Right cardiac atrium (tissue), 5 donors: ENCODE data around the gene PLA2R1. TPM values are rescaled to one million over a fixed set of nuclear protein-coding genes. Genes with fewer than 3 reads are reported as not detected.

ENCODE experiments used
- ATAC-seq, 2 donors: fragments of 200-7000 bp; cut with Tn5 transposase; one replicate each; pipeline versions ENCODE4 v1.8.0 to v1.9.1; 2020; ENCODE audit warnings: moderate library complexity in 2 of 2, mild to moderate bottlenecking in 1 of 2
- DNase-seq, 3 donors: peaks; one replicate each; pipeline ENCODE4 v3.0.0-alpha.2; 2020
- H3K27ac ChIP-seq: one replicate; pipeline ENCODE4 v1.5.1; 2013; ENCODE audit warnings: mild to moderate bottlenecking, low read length, control low read depth, moderate library complexity
- H3K27me3 ChIP-seq: one replicate; pipeline ENCODE4 v1.6.1; 2013; ENCODE audit not compliant: control insufficient read depth, insufficient read depth
- H3K4me1 ChIP-seq: one replicate; pipeline ENCODE4 v1.6.1; 2013; ENCODE audit warnings: low read length; ENCODE audit not compliant: control insufficient read depth, insufficient read depth
- H3K4me3 ChIP-seq: one replicate; pipeline ENCODE4 v1.5.1; 2013; ENCODE audit warnings: low read length, control low read depth
- H3K9me3 ChIP-seq: one replicate; pipeline ENCODE4 v1.6.1; 2013; ENCODE audit warnings: low read length; ENCODE audit not compliant: control insufficient read depth
- WGBS: extraction: QIAGEN DNeasy Blood & Tissue Kit; methylation state at CpG from one replicate; pipeline ENCODE4 v1.1.7; 2013; 5-methylcytosine and 5-hydroxymethylcytosine counted together
- intact Hi-C, 4 donors: fragments of 100-400 bp; cut with DNase I; formaldehyde crosslinking; loops; one replicate each; pipeline versions ENCODE4 v1.11.0 to v1.14.0; 2022 to 2023
- polyA plus RNA-seq: library from polyadenylated mRNA; stranded (reverse); fragments of 200-250 nt; gene quantifications from one replicate; pipeline ENCODE4 v1.2.3, GENCODE V29; 2013
- total RNA-seq, 4 donors: library from RNA; stranded (reverse); fragmentation: NEBNext Ultra II Directional; extraction: Animal tissue kit (Norgen Biotek cat#: 25700); gene quantifications; one replicate each; pipeline ENCODE4 v1.2.1, GENCODE V29; 2021
- donor health status: healthy with polysubstance abuse.
- donor health status: DM: no; HTN: yes; CAD: no.
- donor health status: DM: no; HTN: no; CAD: no.
- donor health status: DM: no; HTN: yes; CAD: no; lungs with severe emphysema.
- donor health status: DM: yes; HTN: yes; CAD: no.

The PLA2R1 gene
- total and polyA plus RNA-seq, 5 donors: 1.8 to 5.9 (median 4.7) TPM

GRCh38 chr2:160063879-160064612 is 1.6 kb upstream of the PLA2R1 start:
- Histone ChIP-seq H3K27ac (no peak overlapping the region), H3K4me1 (peaks cover 2% of the 10 kb centered on the region), H3K9me3 (no peaks in the 10 kb centered on the region), H3K4me3 (no peak overlapping the region), H3K27me3 (no peaks in the 10 kb centered on the region)
- ATAC-seq (peak; percentile 7 to 35), DNase-seq (no peak)
- intact Hi-C loops: no loop called here
- WGBS: 60% methylated on average over 4 of the region's 4 CpGs

GRCh38 chr2:160063271-160063670 is 856 bp upstream of the PLA2R1 start:
- no peaks in the 10 kb centered on the region for H3K9me3 ChIP-seq
- DNase-seq: no peak
- intact Hi-C loops: no loop called here
- H3K4me1 ChIP-seq: peaks cover 2% of the 10 kb centered on the region
- ATAC-seq: no peak
- H3K27me3 ChIP-seq: no peaks in the 10 kb centered on the region
- 51% methylated on average over 5 of the region's 5 CpGs for WGBS
- no peak overlapping the region for H3K4me3 ChIP-seq
- H3K27ac ChIP-seq: peak overlapping the region; percentile 10

GRCh38 chr2:160061944-160062291 is 497 bp downstream of the PLA2R1 start:
- Histone ChIP-seq H3K9me3 (no peaks in the 10 kb centered on the region), H3K4me1 (peaks cover 2% of the 10 kb centered on the region), H3K4me3 (peak overlapping the region; percentile 85), H3K27ac (no peak overlapping the region), H3K27me3 (no peaks in the 10 kb centered on the region)
- intact Hi-C loops: no loop called here
- WGBS: 3% methylated on average over 27 of the region's 27 CpGs
- ATAC-seq: peak; percentile 38 to 56
- DNase-seq: peak; percentile 24 to 63 (median 51)

GRCh38 chr2:160061533-160061932 is 882 bp downstream of the PLA2R1 start:
- H3K4me3 ChIP-seq: peak overlapping the region; percentile 85
- no peaks in the 10 kb centered on the region for H3K27me3 ChIP-seq
- peaks cover 2% of the 10 kb centered on the region for H3K4me1 ChIP-seq
- no peak overlapping the region for H3K27ac ChIP-seq
- intact Hi-C loops: no loop called here
- ATAC-seq (no peak), DNase-seq (no peak)
- 77% methylated on average over 18 of the region's 18 CpGs for whole genome bisulfite sequencing
- H3K9me3 ChIP-seq: no peaks in the 10 kb centered on the region

GRCh38 chr2:160060297-160060696 is 2.1 kb downstream of the PLA2R1 start:
- H3K27me3 ChIP-seq: no peaks in the 10 kb centered on the region
- ATAC-seq: no peak
- DNase-seq: no peak
- no peak overlapping the region for H3K27ac ChIP-seq
- WGBS: 96% methylated on average over 2 of the region's 2 CpGs
- H3K9me3 ChIP-seq: no peaks in the 10 kb centered on the region
- no peak overlapping the region for H3K4me3 ChIP-seq
- intact Hi-C loops: no loop called here
- H3K4me1 ChIP-seq: peaks cover 2% of the 10 kb centered on the region

- Histone ChIP-seq H3K27me3 (no peaks in the 10 kb centered on the region), H3K4me1 (no peaks in the 10 kb centered on the region), H3K9me3 (no peaks in the 10 kb centered on the region), H3K4me3 (no peak overlapping the region), H3K27ac (no peak overlapping the region)
- intact Hi-C loops: no loop called here
- ATAC-seq (no peak), DNase-seq (no peak)
- WGBS: 82% methylated on average over 2 of the region's 2 CpGs
Observed at GRCh38 chr2:160057356-160057755, 5.1 kb downstream of the PLA2R1 start.

GRCh38 chr2:160055726-160056108 is 6.7 kb downstream of the PLA2R1 start:
- intact Hi-C loops: no loop called here
- no peaks in the 10 kb centered on the region for H3K9me3 ChIP-seq
- ATAC-seq: no peak
- peaks cover 4% of the 10 kb centered on the region for H3K4me1 ChIP-seq
- 92% methylated on average over 7 of the region's 7 CpGs for WGBS
- H3K27ac ChIP-seq: no peak overlapping the region
- no peak overlapping the region for H3K4me3 ChIP-seq
- DNase-seq: no peak
- no peaks in the 10 kb centered on the region for H3K27me3 ChIP-seq

- no peak for DNase-seq
- 64% methylated on average over 7 of the region's 7 CpGs for WGBS
- peak in 1 of 2 donors; percentile 44 for ATAC-seq
- H3K27me3 ChIP-seq: no peaks in the 10 kb centered on the region
- no peak overlapping the region for H3K4me3 ChIP-seq
- no peaks in the 10 kb centered on the region for H3K9me3 ChIP-seq
- H3K4me1 ChIP-seq: peaks cover 4% of the 10 kb centered on the region
- no peak overlapping the region for H3K27ac ChIP-seq
- intact Hi-C loops: no loop called here
Observed at GRCh38 chr2:160054984-160055725, 7.3 kb downstream of the PLA2R1 start.

GRCh38 chr2:160053946-160054345 is 8.5 kb downstream of the PLA2R1 start:
- ATAC-seq (no peak), DNase-seq (no peak)
- Histone ChIP-seq H3K9me3 (no peaks in the 10 kb centered on the region), H3K4me1 (peaks cover 4% of the 10 kb centered on the region), H3K27me3 (no peaks in the 10 kb centered on the region), H3K4me3 (no peak overlapping the region), H3K27ac (no peak overlapping the region)
- intact Hi-C loops: no loop called here
- 96% methylated on average over 2 of the region's 2 CpGs for WGBS

GRCh38 chr2:160052531-160052930 is 9.9 kb downstream of the PLA2R1 start:
- Histone ChIP-seq H3K9me3 (no peaks in the 10 kb centered on the region), H3K4me1 (peaks cover 4% of the 10 kb centered on the region), H3K27me3 (no peaks in the 10 kb centered on the region), H3K4me3 (no peak overlapping the region), H3K27ac (no peak overlapping the region)
- WGBS: 87% methylated on average over 2 of the region's 2 CpGs
- intact Hi-C loops: no loop called here
- DNase-seq (no peak), ATAC-seq (no peak)

GRCh38 chr2:160051371-160051800 is 11.0 kb downstream of the PLA2R1 start:
- intact Hi-C loops: no loop called here
- 52% methylated on average over 3 of the region's 3 CpGs for WGBS
- DNase-seq: no peak
- Histone ChIP-seq H3K9me3 (no peaks in the 10 kb centered on the region), H3K4me1 (peaks cover 4% of the 10 kb centered on the region), H3K4me3 (no peak overlapping the region), H3K27me3 (no peaks in the 10 kb centered on the region), H3K27ac (no peak overlapping the region)
- peak in 1 of 2 donors; percentile 41 for ATAC-seq
